Esophagus muscularis mucosa (tissue), 4 donors: ENCODE data around the gene PRKCH. TPM values are rescaled to one million over a fixed set of nuclear protein-coding genes. Genes with fewer than 3 reads are reported as not detected.

ENCODE experiments used
- DNase-seq: peaks from one replicate; pipeline ENCODE4 v3.0.0-alpha.2; 2017; ENCODE audit errors: extremely low spot score
- H3K27ac ChIP-seq, 4 donors: fragments of 200-600 bp; sonication (generic); replicated peaks in 1 of 4; 1 replicate in 3 of 4; 2 replicates in 1 of 4; pipeline ENCODE4 v1.5.1; 2016 to 2019; ENCODE audit warnings: mild to moderate bottlenecking in 1 of 4
- H3K27me3 ChIP-seq, 4 donors: fragments of 200-600 bp; sonication (generic); one replicate each; pipeline versions ENCODE4 v1.5.1 to v1.6.0; 2016 to 2019
- H3K36me3 ChIP-seq, 4 donors: fragments of 200-600 bp; sonication (generic); one replicate each; pipeline ENCODE4 v1.5.1; 2016 to 2019
- H3K4me1 ChIP-seq, 4 donors: fragments of 200-600 bp; sonication (generic); one replicate each; pipeline ENCODE4 v1.5.1; 2016 to 2019
- H3K4me3 ChIP-seq, 4 donors: fragments of 200-600 bp; sonication (generic); 1 replicate in 2 of 4; 2 replicates in 2 of 4; pipeline ENCODE4 v1.5.1; 2016 to 2019; ENCODE audit warnings: mild to moderate bottlenecking in 4 of 4, moderate library complexity in 1 of 4
- H3K9me3 ChIP-seq, 4 donors: fragments of 200-600 bp; sonication (generic); 1 replicate in 3 of 4; 2 replicates in 1 of 4; pipeline ENCODE4 v1.5.1; 2016 to 2019
- CTCF ChIP-seq, 3 experiments: fragments of 200-600 bp in 2 of 3; fragments of 450-650 bp in 1 of 3; sonication (generic) in 2 of 3; IDR thresholded peaks; one replicate each; pipeline ENCODE4 v1.5.1; 2017 to 2019; ENCODE audit warnings: antibody characterized with exemption in 3 of 3, mild to moderate bottlenecking in 2 of 3, moderate library complexity in 1 of 3
- EP300 ChIP-seq: sonication (generic); formaldehyde crosslinking; IDR thresholded peaks from one replicate; pipeline ENCODE4 v1.6.1; 2017; ENCODE audit warnings: antibody characterized with exemption
- POLR2A ChIP-seq: fragments of 450-650 bp; IDR thresholded peaks from one replicate; pipeline ENCODE4 v1.6.1; 2017; ENCODE audit warnings: antibody characterized with exemption, moderate library complexity, mild to moderate bottlenecking, low read depth
- POLR2AphosphoS5 ChIP-seq, 2 donors: sonication (generic); formaldehyde crosslinking; IDR thresholded peaks; one replicate each; pipeline ENCODE4 v1.6.1; 2017; ENCODE audit warnings: antibody characterized with exemption in 2 of 2
- WGBS: methylation state at CpG from one replicate; pipeline ENCODE4 v1.1.5; 2018; 5-methylcytosine and 5-hydroxymethylcytosine counted together
- intact Hi-C: fragments of 100-400 bp; cut with DNase I; formaldehyde crosslinking; loops from one replicate; pipeline ENCODE4 v1.15.1; 2023
- total RNA-seq, 4 donors: library from RNA; depleted of rRNA; stranded (reverse); fragments of >200 nt; gene quantifications; one replicate each; pipeline versions ENCODE4 v1.1.0 to v1.2.1, GENCODE V29; 2016

The PRKCH gene
- total RNA-seq, 4 donors from 2014 or later, result 13.3 to 67.6 (median 32.2) TPM

GRCh38 chr14:61533513-61534255, 212.3 kb downstream of the PRKCH start:
- DNase-seq, result no peak
- no peak for TF ChIP-seq CTCF (IDR thresholded peaks at IDR 0.05)
- no peak for TF ChIP-seq POLR2AphosphoS5 (IDR thresholded peaks at IDR 0.05)
- no peak for TF ChIP-seq POLR2A
- no peak for TF ChIP-seq EP300
- Histone ChIP-seq H3K27ac (no peak overlapping the region), H3K4me1 (peaks cover 15 to 31% (median 22%) of the 10 kb centered on the region in 4 donors), H3K36me3 (peaks cover 0 to 6% (median 0%) of the 10 kb centered on the region in 4 donors), H3K27me3 (no peaks in the 10 kb centered on the region), H3K9me3 (no peaks in the 10 kb centered on the region), H3K4me3 (no peak overlapping the region)
- WGBS, result 97% methylated on average over 4 of the region's 4 CpGs
- intact Hi-C loops, result no loop called here

- DNase-seq, result no peak
- TF ChIP-seq EP300 (no peak), POLR2A (no peak), CTCF (IDR thresholded peaks at IDR 0.05) (no peak), POLR2AphosphoS5 (IDR thresholded peaks at IDR 0.05) (no peak)
- intact Hi-C loops, result no loop called here
- Histone ChIP-seq H3K27ac (no peak overlapping the region), H3K9me3 (no peaks in the 10 kb centered on the region), H3K27me3 (no peaks in the 10 kb centered on the region), H3K4me1 (peaks cover 15 to 35% (median 23%) of the 10 kb centered on the region in 4 donors), H3K36me3 (no peaks in the 10 kb centered on the region), H3K4me3 (no peak overlapping the region)
- WGBS, result 96% methylated on average over 1 of the region's 1 CpG
Observed at GRCh38 chr14:61535032-61535431, 213.7 kb downstream of the PRKCH start.

GRCh38 chr14:61535458-61535857, 214.1 kb downstream of the PRKCH start:
- 97% methylated on average over 4 of the region's 4 CpGs for whole genome bisulfite sequencing
- H3K27ac ChIP-seq, result no peak overlapping the region
- DNase-seq, result no peak
- no peaks in the 10 kb centered on the region for H3K9me3 ChIP-seq
- H3K36me3 ChIP-seq, result no peaks in the 10 kb centered on the region
- H3K4me3 ChIP-seq, result no peak overlapping the region
- H3K4me1 ChIP-seq, result peaks cover 15 to 35% (median 23%) of the 10 kb centered on the region in 4 donors
- intact Hi-C loops, result no loop called here
- TF ChIP-seq POLR2AphosphoS5 (IDR thresholded peaks at IDR 0.05), result no peak
- no peak for TF ChIP-seq POLR2A
- no peak for TF ChIP-seq CTCF (IDR thresholded peaks at IDR 0.05)
- no peak for TF ChIP-seq EP300
- H3K27me3 ChIP-seq, result no peaks in the 10 kb centered on the region

GRCh38 chr14:61536661-61537562, 215.5 kb downstream of the PRKCH start:
- intact Hi-C loops, result no loop called here
- Histone ChIP-seq H3K27me3 (no peaks in the 10 kb centered on the region), H3K4me3 (no peak overlapping the region), H3K9me3 (no peaks in the 10 kb centered on the region), H3K4me1 (peaks cover 21 to 40% (median 28%) of the 10 kb centered on the region in 4 donors), H3K36me3 (no peaks in the 10 kb centered on the region), H3K27ac (peak overlapping the region in 3 of 4 donors; percentile 40 to 60 (median 44))
- DNase-seq, result no peak
- TF ChIP-seq POLR2A (no peak), EP300 (no peak), POLR2AphosphoS5 (IDR thresholded peaks at IDR 0.05) (no peak), CTCF (IDR thresholded peaks at IDR 0.05) (no peak)
- 87% methylated on average over 11 of the region's 12 CpGs for WGBS
